ENCODE results near the gene MAGI2. TPM values are rescaled to one million over a fixed set of nuclear protein-coding genes. Genes with fewer than 3 reads are reported as not detected.
A peak's percentile ranks its signal among the peaks of the same experiment; 100 is the strongest.

Gene MAGI2
- total RNA-seq, 1 experiment from 2014 or later = 2.0 TPM

GRCh38 chr7:79405368-79405767, 48.1 kb downstream of the MAGI2 start:
- in situ Hi-C loops (cut with HindIII; ENCODE audit: low pct_unique_long_range_greater_than_20kb, low sequenced_read_pairs) = no loop called here
- no peak for DNase-seq (ENCODE audit: low read depth, low spot score)

GRCh38 chr7:79403879-79404278, 49.6 kb downstream of the MAGI2 start:
- DNase-seq (ENCODE audit: low read depth, low spot score) = no peak
- in situ Hi-C loops (cut with HindIII; ENCODE audit: low pct_unique_long_range_greater_than_20kb, low sequenced_read_pairs) = no loop called here

DNA sequence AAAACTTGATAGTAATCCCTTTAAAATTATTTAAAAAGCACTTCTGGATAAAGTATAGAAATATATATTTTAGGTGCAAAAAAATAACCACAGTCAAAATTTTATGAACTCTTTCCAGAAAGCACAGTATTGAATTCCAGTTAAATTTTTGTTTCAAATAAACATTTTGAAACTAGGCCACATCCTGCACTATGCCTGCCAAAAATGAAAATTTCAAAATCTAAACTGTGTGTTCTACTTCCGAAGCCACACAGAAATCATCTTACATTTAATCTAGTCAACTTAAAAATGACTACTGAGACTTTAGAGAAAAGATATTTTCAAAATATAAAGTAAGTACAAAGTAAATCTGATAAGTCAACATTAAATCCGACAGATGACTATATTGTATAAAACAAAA, 50.0 kb downstream of the MAGI2 start:
- DNase-seq (ENCODE audit: low read depth, low spot score) = no peak
- in situ Hi-C loops (cut with HindIII; ENCODE audit: low pct_unique_long_range_greater_than_20kb, low sequenced_read_pairs) = no loop called here

- in situ Hi-C loops (cut with HindIII; ENCODE audit: low pct_unique_long_range_greater_than_20kb, low sequenced_read_pairs) = no loop called here
- no peak for DNase-seq (ENCODE audit: low read depth, low spot score)
Observed at GRCh38 chr7:79401254-79401653, 52.2 kb downstream of the MAGI2 start.

- no peak for DNase-seq (ENCODE audit: low read depth, low spot score)
- in situ Hi-C loops (cut with HindIII; ENCODE audit: low pct_unique_long_range_greater_than_20kb, low sequenced_read_pairs) = no loop called here
Observed at GRCh38 chr7:79400222-79400621, 53.2 kb downstream of the MAGI2 start.

- in situ Hi-C loops (cut with HindIII; ENCODE audit: low pct_unique_long_range_greater_than_20kb, low sequenced_read_pairs) = no loop called here
- no peak for DNase-seq (ENCODE audit: low read depth, low spot score)
Observed at GRCh38 chr7:79398138-79398749, 55.2 kb downstream of the MAGI2 start.

DNA sequence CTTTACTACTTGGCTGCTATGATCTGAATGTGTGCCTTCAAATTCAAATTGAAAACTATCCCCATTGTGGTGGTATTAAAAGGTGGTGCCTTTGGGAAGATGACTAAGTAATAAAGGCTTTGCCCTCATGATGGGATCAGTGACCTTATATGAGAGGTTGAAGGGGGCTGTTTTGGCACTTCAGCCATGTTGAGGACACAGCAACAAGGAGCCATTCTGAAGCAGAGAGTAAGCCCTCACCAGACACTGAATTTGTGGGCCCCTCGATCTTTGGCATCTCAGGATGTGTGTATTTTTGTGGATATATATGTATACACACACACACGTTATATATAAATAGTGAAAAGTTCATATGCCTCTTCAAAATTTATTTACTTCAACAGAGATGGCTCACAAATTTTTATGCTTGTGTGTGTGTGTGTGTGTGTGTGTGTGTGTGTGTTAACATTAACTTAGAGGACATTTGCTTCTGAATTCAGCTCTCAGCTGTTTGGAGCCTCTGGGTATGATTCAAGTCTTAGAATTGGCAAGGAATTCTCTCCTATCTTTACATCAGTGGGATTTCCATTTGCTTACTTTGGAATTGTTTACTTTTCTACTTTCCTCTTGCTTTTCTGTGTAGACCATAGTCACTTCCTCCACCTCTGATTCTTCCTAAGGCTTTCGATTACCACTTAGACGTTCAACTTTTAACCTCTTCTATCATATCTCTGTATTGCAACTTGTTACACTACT, 66.6 kb downstream of the MAGI2 start:
- DNase-seq (ENCODE audit: low read depth, low spot score) = no peak

DNA sequence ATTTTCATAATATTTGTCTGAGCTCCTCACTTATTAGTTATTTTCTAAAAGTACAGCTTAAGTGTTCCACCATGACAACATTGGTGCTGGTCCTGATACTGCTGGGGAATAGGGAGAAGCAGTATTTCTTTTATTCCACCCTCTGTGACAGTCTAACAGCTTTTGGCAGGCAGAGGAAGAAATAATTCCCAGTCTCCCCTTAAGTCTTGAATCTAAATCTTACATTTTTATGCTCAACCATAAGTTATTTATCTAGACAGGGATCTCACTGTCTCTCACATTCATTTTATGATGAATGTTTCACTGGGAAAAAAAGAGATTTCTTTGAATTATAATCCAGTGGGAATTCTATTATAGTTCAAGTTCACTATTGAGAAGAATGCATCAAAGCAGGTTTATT, 71.5 kb downstream of the MAGI2 start:
- in situ Hi-C loops (cut with HindIII; ENCODE audit: low pct_unique_long_range_greater_than_20kb, low sequenced_read_pairs) = no loop called here
- no peak for DNase-seq (ENCODE audit: low read depth, low spot score)

More for the DNA sequence above, 66.6 kb downstream of the MAGI2 start:
- in situ Hi-C loops (cut with HindIII; ENCODE audit: low pct_unique_long_range_greater_than_20kb, low sequenced_read_pairs) = no loop called here

DNA sequence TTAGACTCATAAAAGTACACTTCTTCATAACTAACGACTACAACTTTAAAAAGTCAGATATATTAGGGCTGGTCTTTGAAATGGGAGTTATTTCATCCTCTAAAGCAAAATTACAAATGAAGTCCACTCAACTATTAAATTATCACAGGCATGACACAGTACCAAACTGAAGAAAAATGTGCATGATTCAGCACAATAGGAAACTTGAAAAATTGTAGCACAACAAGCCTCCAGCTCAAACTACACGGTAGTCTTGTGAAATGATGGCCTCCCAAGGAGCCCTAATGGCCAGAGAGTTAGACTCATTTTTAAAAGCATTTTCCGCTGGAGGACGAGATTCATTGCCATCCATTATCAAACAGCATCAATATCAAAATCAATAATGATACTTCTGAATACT, 76.4 kb downstream of the MAGI2 start:
- DNase-seq (ENCODE audit: low read depth, low spot score) = no peak
- in situ Hi-C loops (cut with HindIII; ENCODE audit: low pct_unique_long_range_greater_than_20kb, low sequenced_read_pairs) = no loop called here

- DNase-seq (ENCODE audit: low read depth, low spot score) = no peak
- in situ Hi-C loops (cut with HindIII; ENCODE audit: low pct_unique_long_range_greater_than_20kb, low sequenced_read_pairs) = no loop called here
Observed at GRCh38 chr7:79376299-79377025, 77.0 kb downstream of the MAGI2 start.

DNA sequence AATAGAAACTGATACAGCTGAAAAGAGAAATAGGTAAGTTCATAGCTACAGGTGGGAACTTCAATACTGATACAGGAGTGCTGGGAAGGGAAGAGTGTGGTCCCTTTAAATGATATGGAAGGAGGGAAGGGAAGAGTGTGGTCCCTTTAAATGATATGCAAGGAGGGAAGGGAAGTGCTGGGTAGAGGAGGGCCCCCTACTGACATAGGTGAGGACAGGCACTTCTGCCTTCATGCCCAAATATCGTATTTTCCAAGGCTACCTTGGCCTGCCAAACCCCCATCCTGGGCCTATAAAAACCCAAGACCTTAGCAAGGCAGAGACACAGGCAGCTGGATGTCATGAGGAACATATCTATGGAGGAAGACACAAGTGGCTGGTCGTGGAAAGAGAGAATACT, 92.3 kb downstream of the MAGI2 start:
- peak; percentile 72 for DNase-seq (ENCODE audit: low read depth, low spot score)
- in situ Hi-C loops (cut with HindIII; ENCODE audit: low pct_unique_long_range_greater_than_20kb, low sequenced_read_pairs) = no loop called here

GRCh38 chr7:79359827-79360226, 93.6 kb downstream of the MAGI2 start:
- no peak for DNase-seq (ENCODE audit: low read depth, low spot score)
- in situ Hi-C loops (cut with HindIII; ENCODE audit: low pct_unique_long_range_greater_than_20kb, low sequenced_read_pairs) = no loop called here

- in situ Hi-C loops (cut with HindIII; ENCODE audit: low pct_unique_long_range_greater_than_20kb, low sequenced_read_pairs) = no loop called here
- DNase-seq (ENCODE audit: low read depth, low spot score) = no peak
Observed at GRCh38 chr7:79357101-79357500, 96.4 kb downstream of the MAGI2 start.

GRCh38 chr7:79353720-79354468, 99.6 kb downstream of the MAGI2 start:
- in situ Hi-C loops (cut with HindIII; ENCODE audit: low pct_unique_long_range_greater_than_20kb, low sequenced_read_pairs) = no loop called here
- DNase-seq (ENCODE audit: low read depth, low spot score) = no peak

DNA sequence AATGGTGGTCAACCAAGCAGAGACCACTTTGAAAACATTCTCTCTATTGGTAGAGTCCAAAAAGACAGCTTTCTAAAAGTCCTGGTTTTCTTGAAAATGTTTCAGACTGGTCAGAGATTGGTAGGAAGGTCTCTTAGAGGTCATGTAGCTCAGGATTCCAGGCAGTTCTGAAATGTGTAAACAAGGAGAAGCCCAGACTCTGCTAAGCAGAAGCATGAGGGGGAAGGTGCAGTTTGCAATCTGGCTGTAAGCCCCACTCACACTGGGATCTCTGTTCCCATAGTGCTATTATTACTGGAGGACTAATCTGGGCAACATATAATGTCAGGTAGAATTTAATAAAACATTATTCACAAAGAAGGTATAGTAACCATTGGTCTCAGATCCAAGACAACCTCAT, 101.1 kb downstream of the MAGI2 start:
- no peak for DNase-seq (ENCODE audit: low read depth, low spot score)
- in situ Hi-C loops (cut with HindIII; ENCODE audit: low pct_unique_long_range_greater_than_20kb, low sequenced_read_pairs) = no loop called here

GRCh38 chr7:79347351-79347750, 106.1 kb downstream of the MAGI2 start:
- in situ Hi-C loops (cut with HindIII; ENCODE audit: low pct_unique_long_range_greater_than_20kb, low sequenced_read_pairs) = no loop called here

DNA sequence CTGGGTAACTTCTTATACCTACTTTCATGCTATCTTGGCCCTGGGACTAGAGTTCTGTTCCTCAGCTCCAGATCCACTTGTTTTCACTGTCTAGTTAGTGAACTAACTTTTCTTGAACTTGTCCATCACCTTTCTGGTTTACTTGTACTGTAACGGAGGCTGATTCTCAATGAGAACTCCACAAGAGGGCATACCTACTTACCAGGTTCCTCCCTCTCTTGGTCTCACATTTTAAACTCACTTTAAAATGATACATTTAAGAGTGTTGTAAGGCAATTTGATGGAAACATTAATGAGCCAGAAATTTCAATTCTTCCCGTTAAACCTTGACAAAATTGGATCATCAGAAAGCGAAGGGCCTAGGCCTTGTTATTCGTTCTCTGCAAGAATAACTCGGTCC, 111.6 kb downstream of the MAGI2 start:
- DNase-seq (ENCODE audit: low read depth, low spot score) = no peak
- in situ Hi-C loops (cut with HindIII; ENCODE audit: low pct_unique_long_range_greater_than_20kb, low sequenced_read_pairs) = no loop called here

More at GRCh38 chr7:79347351-79347750, 106.1 kb downstream of the MAGI2 start:
- DNase-seq (ENCODE audit: low read depth, low spot score) = no peak

GRCh38 chr7:79340212-79340611, 113.3 kb downstream of the MAGI2 start:
- no peak for DNase-seq (ENCODE audit: low read depth, low spot score)
- in situ Hi-C loops (cut with HindIII; ENCODE audit: low pct_unique_long_range_greater_than_20kb, low sequenced_read_pairs) = no loop called here

Measured in SK-MEL-5 (cell line).